ENCODE data around the gene DBT.

DNA sequence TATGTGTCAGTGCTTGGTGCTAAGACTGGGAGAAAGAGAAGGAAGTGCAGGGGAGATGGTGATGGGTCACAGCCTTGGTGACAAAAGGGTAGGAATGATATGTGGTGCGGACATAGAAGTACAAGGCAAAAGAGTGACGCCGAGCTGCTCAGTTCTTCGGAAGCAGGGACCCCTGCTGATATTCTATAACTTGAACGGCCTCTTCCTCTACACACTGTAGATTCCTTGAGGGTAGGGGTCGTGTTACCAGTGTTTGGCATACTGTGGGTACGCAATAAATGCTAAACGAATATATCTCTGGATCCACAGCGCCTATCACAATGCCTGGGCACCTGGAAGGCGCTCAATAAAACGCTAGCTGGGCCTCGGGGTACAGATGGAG lies 488 bp downstream of the DBT start:
- TF ChIP-seq SMC3 (IDR thresholded peaks at IDR 0.05; ENCODE audit: low read depth, low read length) = no peak
- TF ChIP-seq CHD2 (IDR thresholded peaks at IDR 0.05; ENCODE audit: low read length, partially characterized antibody) = no peak
- TF ChIP-seq JUND (IDR thresholded peaks at IDR 0.05) = no peak
- no peak for TF ChIP-seq CTCF (IDR thresholded peaks at IDR 0.05)
- no peak for TF ChIP-seq RAD21 (IDR thresholded peaks at IDR 0.05; ENCODE audit: low read length)
- no peak for TF ChIP-seq FOXM1 (IDR thresholded peaks at IDR 0.05; ENCODE audit: low read depth)
- TF ChIP-seq RFX5 (IDR thresholded peaks at IDR 0.05; ENCODE audit: low read length) = no peak

Measured in SK-N-SH (cell line).